Gastroesophageal sphincter (tissue), 4 donors: ENCODE data around the gene CCDC170. TPM values are rescaled to one million over a fixed set of nuclear protein-coding genes. Genes with fewer than 3 reads are reported as not detected.

ENCODE experiments used
- ATAC-seq: fragments of 150-250 bp; one replicate; pipeline ENCODE4 v1.9.1; 2016; ENCODE audit warnings: mild to moderate bottlenecking, moderate library complexity
- H3K27ac ChIP-seq, 4 donors: fragments of 200-600 bp; sonication (generic) in 3 of 4; 1 replicate in 3 of 4; 2 replicates in 1 of 4; pipeline ENCODE4 v1.5.1; 2016 to 2019
- H3K27me3 ChIP-seq: fragments of 200-600 bp; sonication (generic); one replicate; pipeline ENCODE4 v1.5.1; 2019
- H3K36me3 ChIP-seq, 2 donors: fragments of 200-600 bp; sonication (generic); one replicate each; pipeline ENCODE4 v1.5.1; 2019; ENCODE audit warnings: control low read depth in 1 of 2
- H3K4me1 ChIP-seq, 3 donors: fragments of 200-600 bp; sonication (generic); 1 replicate in 2 of 3; 2 replicates in 1 of 3; pipeline ENCODE4 v1.5.1; 2016 to 2019; ENCODE audit warnings: control low read depth in 2 of 3
- H3K4me3 ChIP-seq, 2 donors: fragments of 200-600 bp; sonication (generic); one replicate each; pipeline ENCODE4 v1.5.1; 2019; ENCODE audit warnings: mild to moderate bottlenecking in 1 of 2, moderate library complexity in 1 of 2
- H3K9me3 ChIP-seq, 3 donors: fragments of 200-600 bp; sonication (generic); one replicate each; pipeline ENCODE4 v1.5.1; 2017 to 2019; ENCODE audit warnings: control low read depth in 2 of 3
- CTCF ChIP-seq, 4 experiments: fragments of 200-600 bp in 2 of 4; fragments of 450-650 bp in 2 of 4; sonication (generic) in 1 of 4; IDR thresholded peaks; one replicate each; pipeline ENCODE4 v1.5.1; 2017 to 2019; ENCODE audit warnings: antibody characterized with exemption in 4 of 4, mild to moderate bottlenecking in 2 of 4, moderate library complexity in 2 of 4
- EP300 ChIP-seq: sonication (generic); formaldehyde crosslinking; IDR thresholded peaks from one replicate; pipeline ENCODE4 v1.6.1; 2017; ENCODE audit warnings: antibody characterized with exemption, mild to moderate bottlenecking
- POLR2A ChIP-seq, 2 donors: fragments of 450-650 bp; IDR thresholded peaks; one replicate each; pipeline ENCODE4 v1.6.1; 2017; ENCODE audit warnings: antibody characterized with exemption in 2 of 2, mild to moderate bottlenecking in 2 of 2, moderate library complexity in 1 of 2
- POLR2AphosphoS5 ChIP-seq: sonication (generic); formaldehyde crosslinking; IDR thresholded peaks from one replicate; pipeline ENCODE4 v1.6.1; 2017; ENCODE audit warnings: antibody characterized with exemption
- WGBS, 2 donors: methylation state at CpG; one replicate each; pipeline ENCODE4 v1.1.5; 2018; ENCODE audit warnings: low coverage in 1 of 2; 5-methylcytosine and 5-hydroxymethylcytosine counted together
- total RNA-seq, 4 donors: library from RNA; depleted of rRNA; stranded (reverse); fragments of >200 nt; gene quantifications; one replicate each; pipeline ENCODE4 v1.1.0, GENCODE V29; 2016

Gene CCDC170
- total RNA-seq, 4 donors from 2014 or later = 0.23 to 1.2 (median 0.77) TPM

GRCh38 chr6:151649835-151650234 lies 156.0 kb downstream of the CCDC170 start:
- WGBS, 2 donors = 84 to 100% methylated on average over 1 to 4 of the region's 4 CpGs
- TF ChIP-seq EP300 = no peak
- TF ChIP-seq POLR2A (IDR thresholded peaks at IDR 0.05) = no peak
- TF ChIP-seq CTCF (IDR thresholded peaks at IDR 0.05) = no peak
- TF ChIP-seq POLR2AphosphoS5 = no peak
- Histone ChIP-seq H3K9me3 (peaks cover 0 to 6% (median 0%) of the 10 kb centered on the region in 3 donors), H3K4me3 (no peak overlapping the region), H3K27me3 (peaks cover 6% of the 10 kb centered on the region), H3K36me3 (no peaks in the 10 kb centered on the region), H3K4me1 (no peaks in the 10 kb centered on the region), H3K27ac (no peak overlapping the region)
- no peak for ATAC-seq

GRCh38 chr6:151651639-151652038 lies 157.8 kb downstream of the CCDC170 start:
- 79 to 83% methylated on average over 3 of the region's 3 CpGs for WGBS, 2 donors
- H3K4me1 ChIP-seq = no peaks in the 10 kb centered on the region
- no peak overlapping the region for H3K27ac ChIP-seq
- TF ChIP-seq POLR2AphosphoS5 (no peak), EP300 (no peak), CTCF (IDR thresholded peaks at IDR 0.05) (no peak), POLR2A (IDR thresholded peaks at IDR 0.05) (no peak)
- no peak for ATAC-seq
- H3K27me3 ChIP-seq = peaks cover 6% of the 10 kb centered on the region
- peaks cover 0 to 16% (median 0%) of the 10 kb centered on the region in 3 donors for H3K9me3 ChIP-seq
- H3K4me3 ChIP-seq = no peak overlapping the region
- H3K36me3 ChIP-seq = no peaks in the 10 kb centered on the region

- no peak for ATAC-seq
- peaks cover 0 to 16% (median 0%) of the 10 kb centered on the region in 3 donors for H3K9me3 ChIP-seq
- H3K4me3 ChIP-seq = no peak overlapping the region
- no peak overlapping the region for H3K27ac ChIP-seq
- peaks cover 6% of the 10 kb centered on the region for H3K27me3 ChIP-seq
- 8 to 20% methylated on average over 1 of the region's 2 CpGs for WGBS, 2 donors
- H3K36me3 ChIP-seq = no peaks in the 10 kb centered on the region
- no peaks in the 10 kb centered on the region for H3K4me1 ChIP-seq
- TF ChIP-seq POLR2AphosphoS5 (no peak), CTCF (IDR thresholded peaks at IDR 0.05) (no peak)
These were observed 158.5 kb downstream of the CCDC170 start for GRCh38 chr6:151652325-151652724.

GRCh38 chr6:151655099-151655498 lies 161.3 kb downstream of the CCDC170 start:
- no peaks in the 10 kb centered on the region for H3K4me1 ChIP-seq
- H3K36me3 ChIP-seq = no peaks in the 10 kb centered on the region
- peaks cover 0 to 16% (median 0%) of the 10 kb centered on the region in 3 donors for H3K9me3 ChIP-seq
- no peak for ATAC-seq
- H3K27ac ChIP-seq = no peak overlapping the region
- no peak overlapping the region for H3K4me3 ChIP-seq
- no peaks in the 10 kb centered on the region for H3K27me3 ChIP-seq
- TF ChIP-seq CTCF (IDR thresholded peaks at IDR 0.05) = no peak
- TF ChIP-seq EP300 = no peak
- no peak for TF ChIP-seq POLR2A (IDR thresholded peaks at IDR 0.05)
- TF ChIP-seq POLR2AphosphoS5 = no peak
- WGBS, 2 donors = 80 to 92% methylated on average over 2 of the region's 2 CpGs

GRCh38 chr6:151656392-151656791 lies 162.6 kb downstream of the CCDC170 start:
- TF ChIP-seq CTCF (IDR thresholded peaks at IDR 0.05) (no peak), POLR2AphosphoS5 (no peak), EP300 (no peak), POLR2A (IDR thresholded peaks at IDR 0.05) (no peak)
- Histone ChIP-seq H3K4me1 (no peaks in the 10 kb centered on the region), H3K27ac (no peak overlapping the region), H3K4me3 (no peak overlapping the region), H3K9me3 (peaks cover 0 to 16% (median 0%) of the 10 kb centered on the region in 3 donors), H3K36me3 (no peaks in the 10 kb centered on the region), H3K27me3 (no peaks in the 10 kb centered on the region)
- ATAC-seq = no peak
- 86 to 94% methylated on average over 2 to 4 of the region's 4 CpGs for WGBS, 2 donors
